GM21723 (cell line): ENCODE measurements around the gene IL17C.

Experiments
- ATAC-seq: cut with Tn5 transposase; IDR thresholded peaks from one replicate; pipeline ENCODE4 v1.9.1; 2021; ENCODE audit warnings: mild to moderate bottlenecking, moderate library complexity; ENCODE audit not compliant: unreplicated experiment

IL17C gene

DNA sequence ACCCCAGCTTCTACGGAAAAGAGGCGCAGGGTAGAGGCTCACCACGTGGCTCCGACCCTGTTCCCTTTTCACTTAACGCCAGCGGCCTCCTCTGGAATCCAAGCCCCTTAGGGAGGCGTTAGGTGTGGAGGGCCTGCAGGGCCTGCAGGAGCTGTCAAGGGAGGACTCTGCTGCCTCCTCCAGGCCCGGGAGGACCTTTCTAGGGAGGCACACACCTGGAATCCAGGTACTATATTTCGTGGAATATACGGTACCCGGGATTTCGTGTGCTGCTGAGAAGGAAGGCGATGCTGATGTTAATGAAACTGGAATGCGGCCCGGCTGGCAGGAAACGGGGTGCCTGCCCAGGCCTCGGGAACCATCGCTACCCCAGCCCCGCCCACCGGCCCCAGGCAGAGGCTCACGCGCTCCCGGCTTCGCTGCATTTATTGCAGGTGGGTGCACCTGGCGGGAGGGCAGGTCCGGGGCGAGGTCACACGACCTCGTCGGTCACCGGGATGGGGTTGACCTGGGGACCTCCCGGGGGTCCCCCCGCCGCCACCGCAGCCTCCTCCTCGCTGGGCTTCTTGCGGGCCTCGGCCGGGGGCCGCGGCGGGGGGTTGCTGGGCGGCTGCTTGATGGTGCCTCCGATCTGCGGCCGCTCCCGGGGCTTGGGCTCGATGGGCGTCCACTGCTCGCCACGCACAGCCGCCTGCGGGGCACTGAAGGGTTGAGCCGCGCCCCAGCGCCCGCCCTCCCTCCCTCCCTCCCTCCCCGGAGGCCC lies 4.7 kb downstream of the IL17C start:
- ATAC-seq = no peak

DNA sequence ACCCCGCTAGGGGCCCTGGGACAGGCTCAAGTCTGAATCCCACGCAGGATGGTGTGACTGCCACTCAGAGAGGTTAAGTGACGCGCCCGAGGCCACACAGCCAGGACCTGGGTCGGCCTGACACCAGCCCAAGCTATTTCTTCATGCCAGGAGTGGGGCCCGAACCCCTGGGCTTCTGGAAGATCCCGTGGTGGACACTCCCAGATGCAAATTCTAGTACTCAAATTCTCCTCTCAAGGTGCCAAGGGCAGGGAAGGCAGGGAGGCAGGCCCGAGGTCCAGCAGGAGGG lies 5.2 kb downstream of the IL17C start:
- no peak for ATAC-seq

DNA sequence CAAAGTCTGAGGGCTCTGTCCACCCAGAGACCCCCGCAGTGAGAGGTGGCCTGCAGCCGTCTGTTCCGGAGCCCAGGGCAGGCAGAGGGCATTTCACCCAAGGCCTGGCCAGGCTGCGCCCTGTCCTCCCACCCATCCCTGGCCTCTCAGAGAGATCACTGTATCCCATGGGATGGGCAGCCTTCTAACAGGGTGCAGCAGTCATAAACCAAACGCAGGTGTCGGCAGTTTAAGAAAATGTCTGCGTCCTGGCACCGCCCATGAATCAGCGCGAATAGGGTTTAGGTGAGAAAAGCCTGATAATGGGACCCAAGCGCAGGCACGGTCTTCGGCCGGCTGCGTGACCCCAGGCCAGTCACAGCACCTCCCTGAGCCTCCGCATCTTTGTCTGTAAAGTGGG lies 7.1 kb downstream of the IL17C start:
- no peak for ATAC-seq

DNA sequence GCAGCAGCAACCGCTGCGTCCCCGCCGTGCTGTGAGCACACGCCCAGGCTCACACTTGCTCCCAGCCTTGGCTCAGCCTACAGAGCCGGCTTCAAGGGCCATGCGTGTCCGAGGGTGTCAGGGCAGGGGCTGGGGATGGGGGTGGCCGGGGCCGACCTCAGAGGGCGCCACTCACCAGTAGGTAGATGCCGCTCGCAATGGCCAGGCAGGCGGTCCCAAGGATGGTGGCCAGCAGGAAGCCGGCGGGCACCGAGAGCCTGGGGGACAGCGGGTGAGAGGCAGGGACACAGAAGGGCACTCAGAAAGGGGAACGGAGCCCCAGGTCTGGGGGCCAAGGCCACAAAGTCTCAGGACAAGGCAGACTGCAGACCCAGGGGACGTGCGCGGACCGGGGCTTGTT lies 7.6 kb downstream of the IL17C start:
- no peak for ATAC-seq

DNA sequence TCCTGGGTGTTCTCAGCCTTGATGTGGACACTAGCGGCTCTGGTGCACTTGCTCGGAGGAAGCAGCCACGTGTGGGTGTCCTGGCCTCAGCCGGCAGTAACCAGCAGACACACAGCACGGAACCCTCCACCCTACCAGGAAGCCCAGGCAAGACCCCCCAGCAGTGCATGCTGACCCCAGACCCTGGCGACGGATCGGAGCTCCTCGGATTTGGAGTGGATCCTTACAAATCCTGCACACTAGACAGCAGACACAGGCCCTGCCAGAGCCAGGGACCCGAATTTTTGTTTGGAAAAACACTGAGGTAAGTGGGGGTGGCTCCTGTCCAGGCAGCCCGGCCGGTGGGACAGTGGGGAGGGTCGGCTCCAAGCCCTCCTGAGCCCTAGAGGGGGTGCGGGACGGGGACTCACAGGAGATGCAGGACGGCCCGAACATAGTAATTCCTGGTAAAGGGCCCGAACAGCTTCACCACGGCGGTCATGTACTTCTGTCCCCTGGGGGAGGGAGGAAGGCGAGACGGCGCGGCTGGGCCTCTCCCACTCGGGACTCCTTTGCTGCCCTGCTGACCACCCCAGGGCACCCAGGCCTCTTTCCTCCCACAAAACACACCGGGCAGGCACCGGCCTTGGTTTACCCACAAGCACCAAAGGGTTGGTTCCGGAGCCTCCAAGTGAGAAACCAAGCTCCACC lies 8.1 kb downstream of the IL17C start:
- ATAC-seq = no peak

DNA sequence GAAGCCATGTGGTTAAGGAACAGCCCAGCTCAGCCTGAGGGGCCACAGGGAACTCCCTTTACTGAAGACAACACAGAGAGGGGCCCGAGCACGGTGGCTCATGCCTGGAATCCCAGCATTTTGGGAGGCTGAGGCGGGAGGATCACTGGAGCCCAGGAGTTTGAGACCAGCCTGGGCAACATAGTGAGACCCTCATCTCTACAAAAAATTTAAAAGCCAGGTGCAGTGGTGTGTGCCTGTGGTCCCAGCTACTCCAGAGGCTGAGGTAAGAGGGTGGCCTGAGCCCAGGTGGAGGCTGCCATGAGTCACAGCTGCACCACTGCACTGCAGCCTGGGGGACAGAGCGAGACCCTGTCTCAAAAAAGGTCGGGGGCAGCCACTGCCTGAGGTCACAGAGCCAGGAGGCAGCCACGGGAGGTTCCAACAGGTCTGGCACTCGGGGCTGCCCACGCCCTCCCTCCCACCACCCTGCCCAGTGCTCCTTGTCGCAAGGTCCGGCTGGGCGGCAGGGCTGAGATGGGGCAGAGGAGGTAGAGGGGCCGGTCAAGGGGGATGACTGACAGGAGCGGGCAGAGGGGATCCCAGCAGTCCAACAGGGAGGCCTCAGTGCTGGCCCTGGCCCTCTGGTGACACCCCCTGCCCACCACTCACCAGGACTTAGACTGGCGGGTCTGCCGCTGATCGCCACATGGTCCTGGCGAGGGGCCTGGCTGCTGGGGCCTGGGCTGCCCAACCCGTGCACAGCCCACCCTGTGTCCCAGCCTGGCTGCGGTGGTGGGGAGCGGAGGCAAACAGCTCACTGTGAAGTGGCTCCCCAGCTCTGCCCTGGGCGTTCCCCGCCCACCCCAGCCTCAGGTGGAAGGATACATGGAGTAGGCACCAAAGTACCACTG lies 9.1 kb downstream of the IL17C start:
- no peak for ATAC-seq

DNA sequence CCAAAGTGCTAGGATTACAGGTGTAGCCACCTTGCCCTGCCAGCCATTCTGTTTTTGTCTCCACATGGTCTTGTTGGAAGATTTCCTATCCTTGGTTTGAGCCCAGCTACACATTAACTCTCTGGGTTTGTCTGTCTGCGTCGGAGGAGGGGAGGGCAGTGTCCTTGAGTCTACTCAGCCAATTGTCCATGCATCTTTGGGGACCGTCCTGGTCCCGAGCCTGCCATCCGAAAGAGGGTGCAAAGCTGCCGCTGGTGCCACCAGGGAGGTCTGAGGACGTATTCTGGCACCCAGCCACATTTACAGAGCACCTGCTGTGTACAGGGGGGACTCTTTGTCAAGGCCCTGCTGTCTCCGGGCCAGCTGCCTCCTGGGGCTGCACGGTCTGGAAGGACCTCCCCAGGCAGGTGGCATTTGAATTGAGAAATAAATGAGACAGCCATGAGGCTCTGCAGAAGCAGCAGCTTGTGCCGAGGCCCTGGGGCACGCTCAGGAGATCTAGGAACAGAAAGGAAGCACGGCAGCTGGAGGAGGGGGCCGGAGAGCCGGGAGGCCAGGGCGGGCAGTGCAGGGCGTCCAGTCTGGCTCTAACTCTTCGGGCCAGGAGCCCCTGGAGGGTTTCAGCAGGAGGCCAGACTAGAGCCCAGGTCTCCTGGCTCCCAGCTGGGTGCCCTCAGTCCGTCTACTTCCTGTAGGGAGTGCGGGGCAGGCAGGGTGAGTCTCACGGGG lies 11.0 kb downstream of the IL17C start:
- no peak for ATAC-seq

DNA sequence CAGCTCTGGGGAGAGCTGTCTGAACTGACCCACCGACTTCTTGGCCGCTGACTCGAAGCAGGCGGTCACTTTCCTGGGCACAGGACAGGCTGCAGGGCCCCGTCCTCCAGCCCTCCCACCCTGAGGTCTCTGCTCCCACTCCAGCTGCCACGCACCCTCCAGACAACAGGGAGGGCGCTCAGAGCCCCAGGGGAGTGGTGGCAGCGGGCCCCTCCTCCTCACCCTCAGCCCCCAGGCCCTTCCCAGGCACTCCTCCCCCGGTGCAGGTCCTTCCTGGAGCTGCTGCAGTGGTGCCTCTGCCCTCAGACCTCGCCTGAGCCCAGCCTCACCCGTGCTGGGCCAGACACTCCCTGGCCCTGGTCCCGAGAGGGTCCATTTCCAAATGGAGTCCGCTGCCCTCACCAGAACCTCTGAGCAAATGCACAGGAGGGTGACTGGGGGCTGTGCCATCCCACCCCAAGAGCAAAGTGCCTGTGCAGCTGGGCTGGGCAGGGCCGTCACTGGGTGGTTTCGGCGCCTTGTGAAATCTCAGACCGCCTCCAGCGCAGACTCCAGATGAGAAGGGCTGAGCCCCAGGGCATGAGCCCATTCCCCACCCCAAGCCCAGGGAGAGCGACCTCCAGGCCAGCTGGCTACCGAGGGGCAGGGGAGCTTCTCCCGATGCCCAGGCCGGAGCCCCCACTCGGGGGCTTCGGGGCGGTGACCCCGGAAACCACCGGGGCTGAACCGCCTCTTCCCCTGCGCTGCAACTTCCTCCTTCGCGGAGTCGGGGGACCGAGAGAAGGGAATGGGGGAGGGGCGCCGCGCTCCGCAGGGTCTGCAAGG lies 11.8 kb downstream of the IL17C start:
- ATAC-seq = peak; percentile 15

DNA sequence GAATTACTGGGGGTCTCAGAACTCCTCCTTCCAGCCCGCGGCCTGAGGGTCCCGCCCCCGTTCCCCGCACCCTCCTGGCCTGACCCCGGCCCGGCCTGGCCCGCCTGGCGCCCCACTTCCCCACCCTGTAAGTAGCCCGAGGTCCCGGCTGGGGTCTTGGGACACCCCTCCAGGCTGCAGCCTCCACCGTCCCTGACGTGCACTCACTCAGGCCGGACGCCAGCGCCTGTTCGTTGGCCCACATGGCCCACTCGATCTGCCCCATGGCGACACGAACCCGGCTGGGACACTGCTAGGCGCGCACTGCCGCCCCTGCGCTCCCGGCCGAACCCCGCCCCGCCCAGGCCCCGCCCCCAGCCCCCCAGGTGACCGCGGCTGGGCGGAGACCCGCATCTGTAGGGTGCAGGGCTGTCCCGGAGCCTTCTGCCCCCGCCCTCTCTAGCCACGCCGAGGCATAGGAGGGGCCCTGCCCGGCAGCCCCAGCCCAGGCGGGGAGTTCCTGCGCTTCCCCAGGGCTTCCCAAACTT lies 12.4 kb downstream of the IL17C start, which contains the start of gene CYBA:
CYBA (minus strand) TSS at position 305 of the 527 bp plus-strand sequence; CDS start at position 265, 40 bp downstream.
- peak; percentile 75 for ATAC-seq

DNA sequence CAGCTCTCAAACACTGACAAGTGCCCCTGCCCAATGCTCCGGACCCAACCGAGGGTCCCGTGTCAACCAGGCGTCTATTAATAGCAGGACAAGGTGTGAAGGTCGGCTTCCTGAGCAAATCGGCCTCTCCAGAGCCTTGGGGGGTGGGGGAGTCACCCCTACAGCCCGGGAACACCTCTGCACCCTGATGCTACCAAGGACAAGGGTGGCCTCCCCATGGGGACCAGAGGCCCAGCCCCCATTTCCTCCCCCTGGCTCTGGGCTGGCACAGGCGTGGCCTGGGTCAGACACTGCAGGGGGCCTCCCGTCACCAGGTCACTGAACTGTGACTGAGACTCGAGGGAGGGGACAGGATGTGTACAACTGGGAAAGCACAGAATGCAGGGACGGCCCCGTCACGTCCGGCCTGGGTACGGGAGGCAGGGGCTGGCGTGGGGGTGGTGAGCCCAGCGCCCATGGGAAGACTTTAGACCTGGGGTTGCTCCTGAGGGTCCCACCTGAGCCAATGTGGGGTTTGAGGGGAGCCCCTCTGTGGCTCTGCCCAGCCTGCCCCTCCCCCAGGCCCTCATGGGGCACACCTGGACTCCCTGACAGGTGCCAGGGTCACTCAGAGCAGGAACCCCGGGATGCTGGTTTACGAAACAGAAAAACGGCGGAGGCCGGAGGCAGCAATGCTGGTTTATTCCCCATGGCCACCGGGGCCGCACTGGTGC lies 13.1 kb downstream of the IL17C start:
- peak; percentile 72 for ATAC-seq

DNA sequence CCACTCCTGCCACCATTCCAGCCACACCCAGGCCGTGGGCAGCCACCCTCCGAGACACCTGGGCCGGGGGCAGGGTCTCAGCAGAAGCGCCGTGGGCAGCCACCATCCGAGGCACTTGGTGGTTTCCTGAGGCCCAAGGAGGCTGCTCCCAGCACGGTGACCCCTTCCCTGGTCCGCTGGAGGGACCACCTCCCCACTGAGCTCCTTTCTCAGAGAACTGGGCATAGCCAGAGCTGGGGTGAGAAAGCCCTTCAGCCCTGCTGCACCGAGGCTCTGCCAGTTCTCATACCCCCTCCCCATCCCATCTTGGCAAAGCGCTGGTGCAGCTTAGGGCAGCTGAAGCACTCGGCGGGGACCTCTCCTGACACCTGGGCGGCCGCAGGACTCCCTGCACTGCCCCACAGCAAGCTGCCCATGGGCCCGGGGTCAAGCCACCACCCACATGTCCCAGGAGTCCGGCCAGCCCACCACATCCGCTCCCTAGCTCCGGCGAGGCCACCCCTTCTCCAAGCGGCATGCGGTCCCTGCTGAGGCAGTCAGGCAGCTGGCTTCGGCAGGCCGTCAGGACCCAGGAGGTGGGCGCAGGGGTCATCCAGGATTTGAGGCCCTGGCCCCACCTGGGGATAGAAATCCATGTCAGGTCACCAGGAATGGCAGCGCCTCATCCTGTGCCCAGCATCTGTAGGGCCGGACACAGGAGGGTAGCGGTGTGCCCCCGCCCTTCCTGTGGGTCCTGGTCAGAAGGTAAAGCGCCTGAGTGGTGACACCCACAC lies 13.8 kb downstream of the IL17C start:
- ATAC-seq = peak; percentile 0

DNA sequence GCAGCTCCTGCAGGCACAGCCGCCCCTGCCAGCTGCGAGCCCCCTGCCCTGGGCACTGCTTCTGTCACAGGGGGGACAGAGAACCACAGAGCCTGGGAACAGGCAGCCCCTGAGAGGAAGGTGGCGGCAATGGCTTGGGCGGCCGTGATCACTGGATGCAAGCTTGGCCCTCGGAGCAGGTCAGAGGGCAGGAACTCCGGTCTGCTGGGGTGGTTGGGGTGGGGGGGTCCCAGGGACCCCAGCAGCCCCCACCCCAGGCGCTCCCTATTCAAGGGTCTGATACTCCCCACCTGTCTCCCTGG lies 14.3 kb downstream of the IL17C start:
- ATAC-seq = no peak

DNA sequence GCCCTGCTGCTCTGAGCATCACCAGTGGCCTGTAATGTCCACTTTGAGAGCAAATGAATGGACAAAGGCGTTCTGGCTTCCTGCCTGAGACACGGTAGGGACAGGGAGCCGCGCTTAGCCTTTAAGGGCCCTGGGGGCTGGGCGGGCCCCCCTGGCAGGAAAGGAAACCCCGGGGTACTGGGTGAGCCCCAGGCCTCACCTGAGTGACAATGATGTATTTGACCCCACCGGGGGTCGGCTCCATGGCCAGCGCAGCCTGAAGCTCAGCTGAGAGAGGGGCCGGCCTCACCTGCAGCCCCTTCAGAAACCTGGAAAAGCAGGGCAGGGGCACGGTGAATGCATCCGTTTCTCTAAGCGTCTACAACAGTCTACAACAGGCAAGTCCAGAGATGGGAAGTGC lies 14.7 kb downstream of the IL17C start:
- no peak for ATAC-seq

DNA sequence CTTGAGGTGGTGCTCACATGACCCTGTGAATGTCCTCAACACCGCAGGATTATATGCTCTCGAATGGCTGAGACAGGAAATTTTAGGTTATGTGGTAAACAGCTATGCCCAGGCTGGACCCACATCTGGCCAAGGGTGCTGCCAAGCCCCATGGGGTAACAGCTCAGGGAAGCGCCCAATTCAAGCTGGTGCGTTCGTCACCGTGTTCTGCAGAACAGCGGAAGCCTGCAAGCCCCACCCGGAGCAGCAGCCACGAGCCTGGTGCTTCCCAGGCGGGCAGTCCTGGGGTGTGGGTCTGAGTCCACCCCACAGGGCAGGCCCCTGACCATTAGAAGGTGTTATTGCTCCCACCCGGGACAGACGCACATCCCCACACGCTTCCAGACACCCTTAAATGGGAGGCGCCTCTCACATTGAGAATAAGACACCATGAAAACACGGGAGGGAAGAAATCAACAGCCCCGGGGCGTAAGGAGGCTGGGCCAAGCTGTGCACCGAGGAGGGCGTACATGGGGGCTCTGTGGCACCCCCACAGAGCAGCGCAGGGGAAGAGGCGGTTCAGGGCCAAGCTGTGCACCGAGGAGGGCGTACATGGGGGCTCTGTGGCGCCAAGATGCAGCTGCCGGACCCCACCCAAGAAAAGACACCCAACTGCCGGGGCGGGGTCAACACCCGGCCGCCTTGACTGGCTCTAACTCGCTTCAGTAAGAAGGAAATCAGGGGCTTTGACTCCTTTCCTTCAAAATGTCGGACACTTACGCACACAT lies 15.4 kb downstream of the IL17C start:
- ATAC-seq = no peak

DNA sequence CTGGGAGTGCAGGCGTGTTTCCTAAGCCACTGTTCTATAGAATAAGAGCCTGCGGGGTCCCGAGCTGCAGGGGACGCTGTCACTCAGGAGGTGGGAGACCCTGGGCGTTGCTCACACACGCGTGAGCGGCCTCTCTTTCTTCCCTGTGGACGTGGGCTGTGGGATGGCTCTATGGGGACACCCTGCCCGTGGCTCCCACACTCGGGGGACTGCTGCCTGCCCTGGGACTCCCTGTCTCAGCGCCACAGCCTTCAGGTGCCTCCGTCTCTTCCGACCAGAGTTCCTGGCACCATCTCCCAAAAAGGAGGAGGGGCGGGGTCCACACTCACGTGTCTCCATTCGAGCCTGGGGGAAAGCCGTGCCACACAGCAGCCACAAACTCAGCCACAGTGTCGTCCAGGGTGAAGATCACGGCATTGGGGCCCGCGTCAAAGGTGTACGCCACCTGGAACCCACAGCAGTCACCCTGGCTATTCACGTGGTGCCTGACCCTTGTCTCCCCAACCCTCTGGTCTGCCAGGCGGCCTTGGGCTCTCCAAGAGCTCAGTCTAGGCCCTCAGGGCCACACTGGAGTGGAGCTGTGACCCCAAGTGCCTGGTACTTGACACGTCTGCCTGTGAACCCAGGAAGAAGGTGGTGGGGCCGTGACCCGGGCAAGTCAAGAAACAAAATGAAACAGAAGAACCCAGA lies 16.1 kb downstream of the IL17C start:
- ATAC-seq = no peak

DNA sequence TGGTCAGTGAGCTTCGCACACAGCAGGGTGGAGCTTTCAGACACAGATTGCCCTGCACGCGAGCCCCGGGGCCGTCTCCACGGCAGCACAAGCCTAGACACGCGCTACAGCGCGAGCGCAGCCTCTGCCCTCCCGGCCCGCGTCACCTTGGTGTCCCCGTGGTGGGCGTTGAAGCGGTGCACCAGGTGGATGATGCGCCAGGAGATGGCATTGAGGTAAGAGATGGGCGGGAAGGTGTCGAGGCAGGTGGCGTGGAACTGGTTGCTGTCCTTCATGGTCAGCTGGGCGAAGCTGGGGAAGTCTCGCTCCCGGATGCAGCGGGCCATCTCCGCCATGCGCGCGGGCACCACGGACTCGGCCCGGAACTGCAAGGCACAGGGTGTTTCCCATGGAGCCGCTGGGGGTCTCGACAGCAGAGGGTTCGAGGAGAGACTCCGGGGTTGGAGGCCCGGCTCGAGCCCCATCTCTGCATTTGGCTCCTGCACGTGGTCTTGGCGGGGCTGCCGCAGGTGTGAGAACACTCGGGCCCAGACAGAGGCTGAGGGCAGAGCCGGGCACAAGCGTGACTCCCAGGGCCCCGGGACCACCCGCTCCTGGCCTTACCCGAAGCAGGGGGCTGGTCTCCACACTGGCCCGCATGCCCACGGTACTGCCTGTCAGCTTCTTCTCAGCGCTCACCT lies 16.8 kb downstream of the IL17C start:
- ATAC-seq = no peak
